Measurements from ENCODE around the gene CFAP57.

The CFAP57 gene

DNA sequence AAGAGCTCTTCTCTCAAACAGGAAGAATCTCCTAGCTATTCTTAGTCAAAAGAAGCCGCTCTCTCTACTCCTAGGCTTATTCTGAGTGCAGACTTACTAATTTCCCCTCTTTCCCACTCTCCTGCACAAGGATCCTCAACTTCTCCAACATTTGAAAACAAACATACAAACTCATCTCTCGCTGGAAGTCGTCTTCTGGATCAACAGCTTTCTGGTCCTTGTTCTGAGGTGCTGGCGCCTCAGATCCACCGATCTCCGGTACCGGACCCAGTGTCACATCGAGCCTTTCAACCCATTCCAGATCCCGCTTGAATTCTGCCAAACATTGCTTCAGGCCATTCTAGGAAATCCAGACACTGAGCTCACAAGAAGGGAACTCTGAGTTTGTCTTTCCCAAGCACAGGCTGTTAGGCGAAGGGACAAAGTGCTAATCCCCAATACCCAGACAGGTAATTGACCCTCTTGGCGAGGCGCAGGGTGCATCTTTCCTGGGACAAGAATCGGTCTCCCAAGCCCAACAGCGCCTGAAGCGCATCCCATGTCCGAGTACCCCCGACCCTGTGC is 736 bp upstream of the CFAP57 start:
- Histone ChIP-seq H3K9me3 (ENCODE audit: control insufficient read depth in 1 of 2, low read length in 2 of 2) (no peaks in the 10 kb centered on the region), H3K9ac (ENCODE audit: low read depth in 1 of 2, low read length in 2 of 2) (peak overlapping the region; percentile 76 to 92), H3K27me3 (ENCODE audit: control insufficient read depth in 1 of 2, insufficient read depth in 2 of 2, low read length in 2 of 2) (peaks cover 4 to 6% of the 10 kb centered on the region in 2 donors), H3K4me3 (ENCODE audit: low read depth in 1 of 2, low read length in 2 of 2) (peak overlapping the region; percentile 97 to 100), H3K27ac (ENCODE audit: low read depth, low read length) (no peak overlapping the region), H3K36me3 (ENCODE audit: control insufficient read depth in 1 of 2, insufficient read depth in 2 of 2, low read length in 2 of 2) (peaks cover 22 to 43% of the 10 kb centered on the region in 2 donors), H3K4me1 (ENCODE audit: control insufficient read depth in 1 of 2, insufficient read depth in 2 of 2, low read length in 2 of 2) (peaks cover 10 to 11% of the 10 kb centered on the region in 2 donors)

DNA sequence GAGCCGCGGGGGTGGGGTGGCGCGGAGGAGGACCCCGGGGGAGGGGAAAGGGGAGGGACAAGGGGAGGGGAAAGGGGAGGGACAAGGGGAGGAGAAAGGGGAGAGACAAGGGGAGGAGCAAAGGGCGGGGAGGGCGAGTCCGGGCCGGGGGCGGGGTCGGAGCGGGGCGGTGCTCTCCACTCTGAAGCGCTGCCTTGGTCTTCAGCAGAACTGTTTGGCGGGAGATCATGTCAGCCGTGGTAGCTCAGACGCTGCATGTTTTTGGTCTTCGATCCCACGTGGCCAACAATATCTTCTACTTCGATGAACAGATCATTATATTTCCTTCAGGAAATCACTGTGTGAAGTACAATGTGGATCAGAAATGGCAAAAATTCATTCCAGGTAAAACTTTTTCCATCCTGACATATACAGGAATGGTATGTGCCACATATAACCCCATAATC is 420 bp downstream of the CFAP57 start:
- Histone ChIP-seq H3K36me3 (ENCODE audit: control insufficient read depth in 1 of 2, insufficient read depth in 2 of 2, low read length in 2 of 2) (peaks cover 11 to 32% of the 10 kb centered on the region in 2 donors), H3K9ac (ENCODE audit: low read depth in 1 of 2, low read length in 2 of 2) (no peak overlapping the region), H3K27ac (ENCODE audit: low read depth, low read length) (no peak overlapping the region), H3K4me3 (ENCODE audit: low read depth in 1 of 2, low read length in 2 of 2) (peak overlapping the region; percentile 97 to 100), H3K9me3 (ENCODE audit: control insufficient read depth in 1 of 2, low read length in 2 of 2) (no peaks in the 10 kb centered on the region), H3K4me1 (ENCODE audit: control insufficient read depth in 1 of 2, insufficient read depth in 2 of 2, low read length in 2 of 2) (peaks cover 10 to 11% of the 10 kb centered on the region in 2 donors), H3K27me3 (ENCODE audit: control insufficient read depth in 1 of 2, insufficient read depth in 2 of 2, low read length in 2 of 2) (peaks cover 11 to 14% of the 10 kb centered on the region in 2 donors)

DNA sequence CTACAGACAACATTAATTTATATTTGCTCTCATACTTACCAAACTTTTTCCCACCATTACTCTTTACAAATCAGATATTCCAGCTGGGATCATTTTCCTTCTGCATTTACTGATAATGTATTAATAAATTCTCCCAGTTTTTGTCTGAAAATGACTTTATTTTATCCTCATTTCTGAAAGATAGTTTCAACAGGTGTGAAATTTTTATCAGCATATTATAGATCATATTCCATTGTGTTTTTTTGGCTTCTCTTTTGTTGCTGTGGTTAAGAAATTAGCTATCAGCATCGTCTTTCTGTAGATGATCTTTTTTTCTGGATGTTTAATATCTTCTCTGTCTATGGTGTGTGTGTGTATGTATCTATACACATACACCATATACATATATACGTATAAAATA is 2.7 kb downstream of the CFAP57 start:
- Histone ChIP-seq H3K4me1 (ENCODE audit: control insufficient read depth in 1 of 2, insufficient read depth in 2 of 2, low read length in 2 of 2) (peaks cover 10 to 11% of the 10 kb centered on the region in 2 donors), H3K4me3 (ENCODE audit: low read depth in 1 of 2, low read length in 2 of 2) (no peak overlapping the region), H3K9me3 (ENCODE audit: control insufficient read depth in 1 of 2, low read length in 2 of 2) (no peaks in the 10 kb centered on the region), H3K27ac (ENCODE audit: low read depth, low read length) (no peak overlapping the region), H3K27me3 (ENCODE audit: control insufficient read depth in 1 of 2, insufficient read depth in 2 of 2, low read length in 2 of 2) (peaks cover 11 to 15% of the 10 kb centered on the region in 2 donors), H3K9ac (ENCODE audit: low read depth in 1 of 2, low read length in 2 of 2) (no peak overlapping the region), H3K36me3 (ENCODE audit: control insufficient read depth in 1 of 2, insufficient read depth in 2 of 2, low read length in 2 of 2) (peaks cover 0 to 9% of the 10 kb centered on the region in 2 donors)

DNA sequence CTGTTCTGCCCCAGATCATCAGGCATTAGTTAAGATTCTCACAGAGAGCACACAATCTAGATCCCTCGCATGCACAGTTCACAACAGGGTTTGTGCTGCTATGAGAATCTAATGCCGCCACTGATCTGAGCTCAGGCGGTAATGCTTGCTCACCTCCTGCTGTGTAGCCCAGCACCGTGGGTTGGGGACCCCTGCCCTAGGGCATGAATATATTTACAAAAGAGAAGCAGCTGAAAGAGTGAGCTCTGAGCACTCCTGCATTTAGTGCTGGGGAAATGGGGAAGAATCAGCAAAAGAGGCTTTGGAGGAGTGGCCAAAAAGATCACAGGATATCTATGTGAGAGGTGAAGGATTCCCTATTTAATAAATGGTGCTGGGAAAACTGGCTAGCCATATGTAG is 5.6 kb downstream of the CFAP57 start:
- no peak overlapping the region for H3K9ac ChIP-seq (ENCODE audit: low read depth in 1 of 2, low read length in 2 of 2)
- no peak overlapping the region for H3K4me3 ChIP-seq (ENCODE audit: low read depth in 1 of 2, low read length in 2 of 2)
- peaks cover 11 to 15% of the 10 kb centered on the region in 2 donors for H3K27me3 ChIP-seq (ENCODE audit: control insufficient read depth in 1 of 2, insufficient read depth in 2 of 2, low read length in 2 of 2)
- no peaks in the 10 kb centered on the region for H3K4me1 ChIP-seq (ENCODE audit: control insufficient read depth in 1 of 2, insufficient read depth in 2 of 2, low read length in 2 of 2)
- no peaks in the 10 kb centered on the region for H3K36me3 ChIP-seq (ENCODE audit: control insufficient read depth in 1 of 2, insufficient read depth in 2 of 2, low read length in 2 of 2)
- no peaks in the 10 kb centered on the region for H3K9me3 ChIP-seq (ENCODE audit: control insufficient read depth in 1 of 2, low read length in 2 of 2)
- no peak overlapping the region for H3K27ac ChIP-seq (ENCODE audit: low read depth, low read length)

DNA sequence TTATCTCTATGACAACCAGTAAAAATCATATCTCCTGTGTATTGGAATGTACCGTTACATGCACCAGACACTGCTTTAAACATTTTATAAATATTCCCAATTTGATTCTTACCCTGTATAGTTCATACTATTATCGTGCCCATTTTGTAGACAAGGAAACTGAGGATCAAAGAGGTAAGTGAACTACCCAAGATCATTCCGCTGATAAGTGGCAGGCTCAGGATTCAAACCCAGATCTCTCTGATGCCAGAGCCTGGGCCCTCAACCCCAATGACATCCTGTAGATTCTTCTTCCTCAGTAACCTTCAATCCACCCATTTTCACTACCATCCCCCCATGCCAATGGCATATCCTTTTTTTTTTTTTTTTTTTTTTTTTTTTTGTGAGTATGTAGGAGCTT is 12.3 kb downstream of the CFAP57 start:
- Histone ChIP-seq H3K27me3 (ENCODE audit: control insufficient read depth in 1 of 2, insufficient read depth in 2 of 2, low read length in 2 of 2) (no peaks in the 10 kb centered on the region), H3K4me3 (ENCODE audit: low read depth in 1 of 2, low read length in 2 of 2) (no peak overlapping the region), H3K9me3 (ENCODE audit: control insufficient read depth in 1 of 2, low read length in 2 of 2) (no peaks in the 10 kb centered on the region), H3K4me1 (ENCODE audit: control insufficient read depth in 1 of 2, insufficient read depth in 2 of 2, low read length in 2 of 2) (no peaks in the 10 kb centered on the region), H3K36me3 (ENCODE audit: control insufficient read depth in 1 of 2, insufficient read depth in 2 of 2, low read length in 2 of 2) (no peaks in the 10 kb centered on the region), H3K9ac (ENCODE audit: low read depth in 1 of 2, low read length in 2 of 2) (no peak overlapping the region), H3K27ac (ENCODE audit: low read depth, low read length) (no peak overlapping the region)

DNA sequence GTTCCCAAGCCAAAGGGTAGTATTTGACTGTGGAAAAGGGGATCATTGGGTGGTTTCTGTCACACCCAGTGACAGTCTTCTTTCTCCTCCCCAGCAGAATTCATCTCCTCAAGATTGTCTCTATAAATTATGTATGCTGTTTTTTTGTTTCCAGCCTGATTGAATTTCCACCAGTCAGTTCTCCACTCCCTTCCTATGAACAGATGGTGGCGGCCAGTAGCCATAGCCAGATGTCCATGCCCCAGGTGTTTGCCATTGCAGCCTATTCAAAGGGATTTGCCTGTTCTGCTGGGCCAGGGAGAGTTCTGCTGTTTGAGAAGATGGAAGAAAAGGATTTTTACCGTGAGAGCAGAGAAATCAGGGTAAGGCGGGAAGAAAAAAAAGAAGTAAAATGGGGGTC is 12.9 kb downstream of the CFAP57 start:
- H3K27me3 ChIP-seq (ENCODE audit: control insufficient read depth in 1 of 2, insufficient read depth in 2 of 2, low read length in 2 of 2), result no peaks in the 10 kb centered on the region
- H3K9ac ChIP-seq (ENCODE audit: low read depth in 1 of 2, low read length in 2 of 2), result no peak overlapping the region
- no peaks in the 10 kb centered on the region for H3K9me3 ChIP-seq (ENCODE audit: control insufficient read depth in 1 of 2, low read length in 2 of 2)
- no peaks in the 10 kb centered on the region for H3K4me1 ChIP-seq (ENCODE audit: control insufficient read depth in 1 of 2, insufficient read depth in 2 of 2, low read length in 2 of 2)
- no peak overlapping the region for H3K4me3 ChIP-seq (ENCODE audit: low read depth in 1 of 2, low read length in 2 of 2)
- no peak overlapping the region for H3K27ac ChIP-seq (ENCODE audit: low read depth, low read length)
- H3K36me3 ChIP-seq (ENCODE audit: control insufficient read depth in 1 of 2, insufficient read depth in 2 of 2, low read length in 2 of 2), result no peaks in the 10 kb centered on the region

DNA sequence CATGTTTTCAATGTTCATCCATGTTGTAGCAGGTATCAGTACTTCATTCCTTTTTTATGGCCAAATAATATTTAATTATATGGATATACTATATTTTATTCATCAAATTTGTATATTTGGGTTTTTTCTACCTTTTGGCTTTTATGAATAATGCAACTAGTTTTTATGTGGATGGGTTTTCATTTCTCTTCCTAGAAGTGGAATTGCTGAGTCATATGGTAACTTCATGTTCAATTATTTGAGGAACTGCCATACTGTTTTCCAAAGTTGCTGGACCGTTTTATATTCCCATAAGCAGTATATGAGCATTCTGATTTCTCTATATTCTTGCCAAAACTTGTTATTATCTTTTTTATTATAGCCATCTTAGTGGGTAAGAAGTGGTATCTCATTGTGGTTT is 16.0 kb downstream of the CFAP57 start:
- H3K27me3 ChIP-seq (ENCODE audit: control insufficient read depth in 1 of 2, insufficient read depth in 2 of 2, low read length in 2 of 2), result no peaks in the 10 kb centered on the region
- no peaks in the 10 kb centered on the region for H3K9me3 ChIP-seq (ENCODE audit: control insufficient read depth in 1 of 2, low read length in 2 of 2)
- no peak overlapping the region for H3K9ac ChIP-seq (ENCODE audit: low read depth in 1 of 2, low read length in 2 of 2)
- H3K36me3 ChIP-seq (ENCODE audit: control insufficient read depth in 1 of 2, insufficient read depth in 2 of 2, low read length in 2 of 2), result no peaks in the 10 kb centered on the region
- H3K4me3 ChIP-seq (ENCODE audit: low read depth in 1 of 2, low read length in 2 of 2), result no peak overlapping the region
- H3K4me1 ChIP-seq (ENCODE audit: control insufficient read depth in 1 of 2, insufficient read depth in 2 of 2, low read length in 2 of 2), result no peaks in the 10 kb centered on the region
- H3K27ac ChIP-seq (ENCODE audit: low read depth, low read length), result no peak overlapping the region

DNA sequence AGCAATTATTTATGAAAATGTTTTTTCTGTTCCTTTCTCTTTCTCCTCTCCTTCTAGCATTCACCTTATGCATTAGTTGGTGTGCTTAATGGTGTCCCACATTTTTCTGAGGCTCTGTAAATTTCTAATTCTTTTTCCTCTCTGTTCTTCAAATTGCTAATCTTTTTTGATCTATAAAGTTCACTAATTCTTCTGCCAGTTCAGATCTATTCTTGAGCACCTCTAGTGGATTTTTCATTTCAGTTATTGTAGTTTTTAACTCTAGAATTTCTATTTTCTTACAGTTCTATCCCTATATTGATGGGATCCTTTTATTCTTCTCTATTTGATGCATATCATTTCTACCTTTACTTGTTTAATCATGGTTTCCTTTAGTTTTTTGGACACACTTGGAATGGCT is 22.4 kb downstream of the CFAP57 start:
- Histone ChIP-seq H3K36me3 (ENCODE audit: control insufficient read depth in 1 of 2, insufficient read depth in 2 of 2, low read length in 2 of 2) (no peaks in the 10 kb centered on the region), H3K9ac (ENCODE audit: low read depth in 1 of 2, low read length in 2 of 2) (no peak overlapping the region), H3K27ac (ENCODE audit: low read depth, low read length) (no peak overlapping the region), H3K27me3 (ENCODE audit: control insufficient read depth in 1 of 2, insufficient read depth in 2 of 2, low read length in 2 of 2) (peaks cover 0 to 6% of the 10 kb centered on the region in 2 donors), H3K9me3 (ENCODE audit: control insufficient read depth in 1 of 2, low read length in 2 of 2) (no peaks in the 10 kb centered on the region), H3K4me1 (ENCODE audit: control insufficient read depth in 1 of 2, insufficient read depth in 2 of 2, low read length in 2 of 2) (no peaks in the 10 kb centered on the region), H3K4me3 (ENCODE audit: low read depth in 1 of 2, low read length in 2 of 2) (no peak overlapping the region)

DNA sequence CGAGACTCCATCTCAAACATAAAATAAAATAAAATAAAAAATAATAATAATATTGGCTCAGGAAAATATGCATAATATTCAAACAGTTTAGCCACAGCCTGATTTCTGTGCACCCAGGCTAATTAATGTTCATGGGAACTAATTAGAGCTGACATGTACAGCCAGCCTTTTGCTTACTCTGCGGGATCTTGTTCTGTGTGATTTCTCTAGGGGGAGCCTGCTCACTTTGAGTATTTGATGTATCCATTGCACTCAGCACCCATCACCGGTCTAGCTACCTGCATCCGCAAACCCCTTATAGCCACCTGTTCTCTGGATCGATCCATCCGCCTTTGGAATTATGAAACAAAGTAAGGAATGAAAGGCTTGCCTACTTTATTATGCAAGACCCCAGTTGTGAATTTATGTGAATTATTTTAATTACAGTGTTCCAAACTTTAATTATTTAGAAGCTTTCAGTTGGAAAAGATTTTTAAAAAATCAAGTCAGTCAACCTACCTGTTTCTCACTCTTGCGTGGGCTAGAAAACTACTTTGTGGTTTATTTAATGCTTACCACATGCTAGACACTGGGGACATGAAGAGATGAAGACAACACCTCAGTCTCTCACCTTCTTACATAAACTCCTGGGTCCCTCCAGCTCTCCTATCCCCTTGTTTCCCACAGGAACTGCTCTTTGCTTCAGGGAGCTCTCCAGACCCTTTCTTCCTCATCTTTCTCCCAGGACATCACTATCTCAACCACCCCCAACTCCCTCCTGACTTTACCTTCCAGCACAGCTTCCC is 25.4 kb downstream of the CFAP57 start:
- no peaks in the 10 kb centered on the region for H3K4me1 ChIP-seq (ENCODE audit: control insufficient read depth in 1 of 2, insufficient read depth in 2 of 2, low read length in 2 of 2)
- H3K4me3 ChIP-seq (ENCODE audit: low read depth in 1 of 2, low read length in 2 of 2), result no peak overlapping the region

DNA sequence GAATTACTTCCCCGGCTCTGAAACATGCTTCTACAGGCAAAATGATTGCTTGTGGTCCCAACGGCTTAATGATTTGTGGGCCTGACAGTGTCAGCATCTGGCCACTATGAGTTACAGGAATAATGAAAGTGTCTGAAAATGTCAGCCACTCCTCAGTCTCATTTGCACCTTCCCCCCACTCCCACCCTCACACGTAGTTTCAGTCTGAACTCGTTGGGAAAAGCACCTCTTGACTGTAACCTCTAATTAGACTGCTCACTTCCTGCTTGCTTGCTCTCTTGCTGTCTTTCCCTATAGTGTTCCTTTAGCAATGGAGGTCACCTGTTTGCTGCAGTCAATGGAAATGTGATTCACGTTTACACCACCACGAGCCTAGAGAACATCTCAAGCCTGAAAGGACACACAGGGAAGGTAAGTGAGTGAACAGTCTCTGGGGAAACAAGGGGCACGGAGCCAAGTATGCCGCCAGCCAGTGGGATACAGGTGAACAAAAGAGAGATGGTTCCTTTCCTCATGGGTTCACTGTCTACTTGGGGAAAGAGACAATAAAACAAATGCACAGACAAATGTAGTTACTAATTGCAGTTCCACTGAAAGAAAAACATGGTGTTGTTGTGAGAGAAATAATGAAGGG is 27.1 kb downstream of the CFAP57 start:
- Histone ChIP-seq H3K9ac (ENCODE audit: low read depth in 1 of 2, low read length in 2 of 2) (no peak overlapping the region), H3K27me3 (ENCODE audit: control insufficient read depth in 1 of 2, insufficient read depth in 2 of 2, low read length in 2 of 2) (peaks cover 0 to 6% of the 10 kb centered on the region in 2 donors), H3K27ac (ENCODE audit: low read depth, low read length) (no peak overlapping the region), H3K4me3 (ENCODE audit: low read depth in 1 of 2, low read length in 2 of 2) (no peak overlapping the region), H3K9me3 (ENCODE audit: control insufficient read depth in 1 of 2, low read length in 2 of 2) (no peaks in the 10 kb centered on the region), H3K36me3 (ENCODE audit: control insufficient read depth in 1 of 2, insufficient read depth in 2 of 2, low read length in 2 of 2) (no peaks in the 10 kb centered on the region), H3K4me1 (ENCODE audit: control insufficient read depth in 1 of 2, insufficient read depth in 2 of 2, low read length in 2 of 2) (no peaks in the 10 kb centered on the region)

More for the DNA sequence above, 25.4 kb downstream of the CFAP57 start:
- no peaks in the 10 kb centered on the region for H3K36me3 ChIP-seq (ENCODE audit: control insufficient read depth in 1 of 2, insufficient read depth in 2 of 2, low read length in 2 of 2)
- H3K27ac ChIP-seq (ENCODE audit: low read depth, low read length), result no peak overlapping the region
- H3K27me3 ChIP-seq (ENCODE audit: control insufficient read depth in 1 of 2, insufficient read depth in 2 of 2, low read length in 2 of 2), result peaks cover 0 to 6% of the 10 kb centered on the region in 2 donors
- no peaks in the 10 kb centered on the region for H3K9me3 ChIP-seq (ENCODE audit: control insufficient read depth in 1 of 2, low read length in 2 of 2)
- H3K9ac ChIP-seq (ENCODE audit: low read depth in 1 of 2, low read length in 2 of 2), result no peak overlapping the region

Measured in duodenal mucosa (tissue), 2 donors.